H1 (cell line): Measurements from ENCODE around the gene COL11A1. TPM values are rescaled to one million over a fixed set of nuclear protein-coding genes. Genes with fewer than 3 reads are reported as not detected.

Experiments used
- ASH2L ChIP-seq: fragments of 200-600, 300-600 bp; sonication (generic); IDR thresholded peaks from one replicate; pipeline ENCODE4 v1.7.1; 2017; ENCODE audit warnings: low read length
- BACH1 ChIP-seq: IDR thresholded peaks from 2 replicates; pipeline ENCODE4 v1.6.1; 2012; ENCODE audit warnings: low read length, improper control_type of control experiment
- CHD1 ChIP-seq: IDR thresholded peaks from 2 replicates; pipeline ENCODE4 v1.6.1; 2012; ENCODE audit warnings: low read depth, low read length, improper control_type of control experiment
- EZH2 ChIP-seq: fragments of 200-600 bp; sonication (generic); IDR thresholded peaks from 2 replicates; pipeline ENCODE4 v1.7.1; 2012; ENCODE audit warnings: low read depth, mild to moderate bottlenecking, moderate library complexity, low read length, inconsistent platforms; ENCODE audit not compliant: severe bottlenecking
- KDM1A ChIP-seq: fragments of 200-600, 300-600 bp; sonication (generic); IDR thresholded peaks from 2 replicates; pipeline ENCODE4 v1.7.1; 2016; ENCODE audit warnings: mild to moderate bottlenecking, low read length, borderline replicate concordance
- KDM5A ChIP-seq: fragments of 200-600 bp; IDR thresholded peaks from 2 replicates; pipeline ENCODE4 v1.7.1; 2012; ENCODE audit warnings: mild to moderate bottlenecking, low read length, inconsistent platforms, mixed read lengths
- NRF1 ChIP-seq: IDR thresholded peaks from 2 replicates; pipeline ENCODE4 v1.6.1; 2011; ENCODE audit warnings: mild to moderate bottlenecking, low read depth, low read length, improper control_type of control experiment
- polyA plus RNA-seq, 7 experiments: library from polyadenylated mRNA; depleted of rRNA in 3 of 7; stranded (reverse) in 5 of 7; unstranded in 2 of 7; fragments of >200 nt in 5 of 7; fragments of 200-250 nt in 2 of 7; gene quantifications; 1 replicate in 5 of 7; 2 replicates in 1 of 7; 4 replicates in 1 of 7; pipeline versions ENCODE4 v1.2.1 to v1.2.3, GENCODE V29; 2011 to 2013; ENCODE audit warnings: missing spikeins in 2 of 7, mixed read lengths in 2 of 7
- total RNA-seq: library from RNA; stranded (reverse); fragmentation: NEBNext Ultra II Directional; extraction: Animal tissue kit (Norgen Biotek cat#: 25700); gene quantifications from 2 replicates; pipeline ENCODE4 v1.2.1, GENCODE V29; 2021

COL11A1 gene
- total and polyA plus RNA-seq, 2 of the 8 experiments (the other 6 are each of a cell fraction or from before 2014, with no cell fraction given) = 4.0 to 27.9 TPM

- TF ChIP-seq BACH1 (no peak), ASH2L (no peak), EZH2 (no peak), CHD1 (no peak), KDM1A (no peak), NRF1 (no peak), KDM5A (no peak)
- TF ChIP-seq, all 59 proteins: peak for 0
Observed at GRCh38 chr1:102840741-102841140, 267.6 kb downstream of the COL11A1 start (continued).
